ENCODE results near the gene ACBD7.

GRCh38 chr10:15112657-15113056 is 24.1 kb upstream of the ACBD7 start:
- TF ChIP-seq HOXD13 (CRISPR knock-in tag; IDR thresholded peaks at IDR 0.05; ENCODE audit: borderline replicate concordance) (no peak), ZNF776 (tag by site-specific recombination; IDR thresholded peaks at IDR 0.05; ENCODE audit: borderline replicate concordance) (no peak), BCL11A (tag by site-specific recombination; IDR thresholded peaks at IDR 0.05; ENCODE audit: low read depth) (no peak), CTCF (tag by site-specific recombination; IDR thresholded peaks at IDR 0.05) (no peak), ZNF561 (tag by site-specific recombination; IDR thresholded peaks at IDR 0.05; ENCODE audit: borderline replicate concordance) (no peak), ZNF174 (tag by site-specific recombination; IDR thresholded peaks at IDR 0.05) (no peak), ZNF202 (tag by site-specific recombination; IDR thresholded peaks at IDR 0.05; ENCODE audit: borderline replicate concordance) (no peak), ZNF350 (tag by site-specific recombination; IDR thresholded peaks at IDR 0.05) (no peak), REST (tag by site-specific recombination; IDR thresholded peaks at IDR 0.05) (no peak), GLI4 (tag by site-specific recombination; IDR thresholded peaks at IDR 0.05) (no peak), ZBTB11 (tag by site-specific recombination; conservative IDR thresholded peaks at IDR 0.05; ENCODE audit: low read depth) (no peak), MYNN (tag by site-specific recombination; IDR thresholded peaks at IDR 0.05; ENCODE audit: borderline replicate concordance) (no peak)
